Gastrocnemius medialis (tissue), 4 donors: Measurements from ENCODE around the gene DPYSL4.
"Not testable (repeated sequence)": the region's sequence is repeated elsewhere in the genome, so short reads cannot be mapped to it uniquely, and the experiment has no call there.

ENCODE experiments used
- POLR2A ChIP-seq, 2 donors: fragments of 450-650 bp; IDR thresholded peaks; one replicate each; pipeline ENCODE4 v1.6.1; 2017; ENCODE audit warnings: antibody characterized with exemption in 2 of 2, mild to moderate bottlenecking in 2 of 2, moderate library complexity in 2 of 2
- TF ChIP-seq, protein P1 (sequence below), 5 experiments: fragments of 450-650 bp in 3 of 5; fragments of 200-600 bp in 2 of 5; sonication (generic) in 2 of 5; IDR thresholded peaks in 4 of 5; conservative IDR thresholded peaks in 1 of 5; 1 replicate in 4 of 5; 2 replicates in 1 of 5; pipeline ENCODE4 v1.5.1; 2016 to 2019; ENCODE audit warnings: antibody characterized with exemption in 5 of 5, mild to moderate bottlenecking in 3 of 5, moderate library complexity in 3 of 5

DNA sequence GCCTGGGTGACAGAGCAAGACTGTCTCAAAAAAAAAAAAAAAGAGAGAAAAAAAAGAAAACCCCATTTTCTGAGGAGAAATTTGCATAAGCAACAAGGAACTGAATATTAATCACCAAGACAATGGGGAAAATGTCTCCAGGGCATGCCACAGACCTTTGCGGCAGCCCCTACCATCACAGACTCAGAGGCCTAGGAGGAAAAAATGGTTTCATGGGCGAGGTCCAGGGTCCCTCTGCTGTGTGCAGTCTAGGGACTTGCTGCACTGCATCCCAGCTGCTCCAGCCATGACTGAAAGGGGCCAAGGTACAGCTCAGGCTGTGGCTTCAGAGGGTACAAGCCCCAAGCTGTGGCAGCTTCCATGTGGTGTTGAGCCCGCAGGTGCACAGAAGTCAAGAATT lies 29.7 kb downstream of the DPYSL4 start:
- not testable (repeated sequence) for TF ChIP-seq POLR2A (IDR thresholded peaks at IDR 0.05)
- TF ChIP-seq, protein P1, sequence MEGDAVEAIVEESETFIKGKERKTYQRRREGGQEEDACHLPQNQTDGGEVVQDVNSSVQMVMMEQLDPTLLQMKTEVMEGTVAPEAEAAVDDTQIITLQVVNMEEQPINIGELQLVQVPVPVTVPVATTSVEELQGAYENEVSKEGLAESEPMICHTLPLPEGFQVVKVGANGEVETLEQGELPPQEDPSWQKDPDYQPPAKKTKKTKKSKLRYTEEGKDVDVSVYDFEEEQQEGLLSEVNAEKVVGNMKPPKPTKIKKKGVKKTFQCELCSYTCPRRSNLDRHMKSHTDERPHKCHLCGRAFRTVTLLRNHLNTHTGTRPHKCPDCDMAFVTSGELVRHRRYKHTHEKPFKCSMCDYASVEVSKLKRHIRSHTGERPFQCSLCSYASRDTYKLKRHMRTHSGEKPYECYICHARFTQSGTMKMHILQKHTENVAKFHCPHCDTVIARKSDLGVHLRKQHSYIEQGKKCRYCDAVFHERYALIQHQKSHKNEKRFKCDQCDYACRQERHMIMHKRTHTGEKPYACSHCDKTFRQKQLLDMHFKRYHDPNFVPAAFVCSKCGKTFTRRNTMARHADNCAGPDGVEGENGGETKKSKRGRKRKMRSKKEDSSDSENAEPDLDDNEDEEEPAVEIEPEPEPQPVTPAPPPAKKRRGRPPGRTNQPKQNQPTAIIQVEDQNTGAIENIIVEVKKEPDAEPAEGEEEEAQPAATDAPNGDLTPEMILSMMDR (IDR thresholded peaks at IDR 0.05 in 4 of 5, conservative IDR thresholded peaks at IDR 0.05 in 1 of 5), result not testable (repeated sequence)
